GM21717 (cell line): ENCODE measurements around the gene NGB.

ENCODE experiments used
- ATAC-seq: cut with Tn5 transposase; IDR thresholded peaks from one replicate; pipeline ENCODE4 v1.9.1; 2021; ENCODE audit warnings: mild to moderate bottlenecking, moderate library complexity; ENCODE audit not compliant: unreplicated experiment

The NGB gene

GRCh38 chr14:77238996-77239395 lies 32.0 kb downstream of the NGB start:
- ATAC-seq = no peak

DNA sequence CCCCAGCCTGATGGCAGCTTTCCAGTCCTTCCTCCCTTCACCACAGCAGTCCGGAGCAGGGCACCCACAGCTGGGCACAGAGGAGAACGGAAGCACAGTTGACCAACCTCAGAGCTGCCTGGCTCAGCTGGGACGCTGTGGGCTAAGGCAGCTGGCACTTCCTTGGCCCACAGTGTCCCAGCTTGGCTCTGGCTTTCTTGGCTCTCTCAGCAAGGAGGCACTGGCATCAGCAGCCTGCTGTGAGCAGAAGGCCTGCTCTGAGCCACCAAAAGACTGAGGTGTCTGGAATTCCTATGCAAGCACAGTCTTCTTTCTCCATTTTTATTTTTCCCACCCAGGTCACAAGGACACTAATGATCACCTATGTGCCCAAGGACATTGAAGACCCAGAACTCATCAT lies 32.6 kb downstream of the NGB start:
- no peak for ATAC-seq

- ATAC-seq = no peak
Observed at GRCh38 chr14:77236814-77237213, 34.2 kb downstream of the NGB start.

DNA sequence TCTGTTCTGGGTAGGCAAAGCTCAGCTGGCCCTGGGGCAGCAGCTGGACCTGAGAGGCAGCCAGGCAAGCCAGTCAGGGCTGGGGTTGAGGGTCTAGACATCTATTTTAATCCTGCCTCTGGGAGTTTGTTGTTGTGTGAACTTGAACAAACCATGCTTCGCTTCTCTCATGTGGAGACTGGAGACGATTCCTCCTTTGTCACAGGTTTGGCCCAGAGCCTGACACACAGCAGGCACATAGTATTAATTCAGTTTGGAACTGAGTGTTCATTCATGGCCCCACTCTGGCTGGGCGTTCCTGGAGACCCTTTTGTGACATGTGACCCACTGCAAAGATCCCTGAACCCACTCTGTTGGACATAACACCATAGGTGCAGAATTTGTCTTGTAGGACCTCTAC lies 39.3 kb downstream of the NGB start:
- no peak for ATAC-seq

- ATAC-seq = no peak
Observed at GRCh38 chr14:77230914-77231313, 40.1 kb downstream of the NGB start.

GRCh38 chr14:77228056-77228455 lies 43.0 kb downstream of the NGB start:
- ATAC-seq = no peak

DNA sequence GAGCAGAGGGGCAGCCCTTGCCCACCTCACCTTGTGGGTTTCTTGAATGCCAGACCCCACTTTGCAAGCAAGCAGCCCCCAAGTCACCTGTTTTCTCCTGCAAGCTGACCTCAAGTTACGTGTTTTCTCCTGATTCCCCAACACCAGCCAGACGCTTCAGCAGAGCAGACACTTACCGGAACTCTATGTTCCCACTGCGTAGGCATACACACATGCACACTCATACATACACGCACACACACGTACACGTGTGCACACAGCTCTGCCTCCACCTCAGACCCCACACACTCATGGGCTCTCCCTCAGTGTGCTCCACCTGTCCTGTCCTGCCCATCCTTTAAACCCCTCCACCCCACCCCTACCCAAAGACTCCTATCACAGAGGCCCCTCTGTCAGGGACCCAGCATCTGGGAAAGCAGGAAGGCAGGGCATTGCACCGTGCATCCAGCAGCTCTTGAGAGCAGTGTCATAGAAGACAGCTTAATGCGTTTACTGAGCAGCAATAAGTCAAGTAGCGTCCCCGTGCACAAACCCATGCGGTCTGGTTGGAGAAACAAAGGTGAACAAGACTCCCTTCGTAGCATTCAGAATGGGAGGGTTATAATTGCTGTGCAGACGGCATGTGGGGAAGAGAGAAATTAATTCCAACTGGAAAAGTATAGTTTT lies 45.0 kb downstream of the NGB start:
- no peak for ATAC-seq

DNA sequence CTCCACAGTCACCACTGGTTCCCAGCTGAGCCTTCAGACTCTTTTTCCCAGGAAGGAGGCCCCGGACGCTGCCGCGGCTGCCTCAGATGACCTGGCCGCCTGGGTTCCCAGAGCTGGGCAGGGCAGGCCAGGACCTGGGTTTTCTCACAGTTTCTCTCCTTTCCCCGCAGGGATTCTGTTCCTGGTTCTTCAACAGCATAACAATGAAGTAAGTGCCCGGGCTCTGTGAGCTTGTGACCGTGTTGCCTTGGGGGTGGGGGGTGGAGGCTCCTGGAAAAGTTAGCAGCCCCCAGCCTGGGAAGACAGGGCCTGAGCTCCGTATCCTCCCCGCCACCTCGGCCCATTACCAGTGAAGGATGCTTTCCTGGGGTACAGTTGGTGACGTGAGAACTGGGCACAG lies 45.8 kb downstream of the NGB start:
- no peak for ATAC-seq

GRCh38 chr14:77224212-77224611 lies 46.8 kb downstream of the NGB start:
- no peak for ATAC-seq

DNA sequence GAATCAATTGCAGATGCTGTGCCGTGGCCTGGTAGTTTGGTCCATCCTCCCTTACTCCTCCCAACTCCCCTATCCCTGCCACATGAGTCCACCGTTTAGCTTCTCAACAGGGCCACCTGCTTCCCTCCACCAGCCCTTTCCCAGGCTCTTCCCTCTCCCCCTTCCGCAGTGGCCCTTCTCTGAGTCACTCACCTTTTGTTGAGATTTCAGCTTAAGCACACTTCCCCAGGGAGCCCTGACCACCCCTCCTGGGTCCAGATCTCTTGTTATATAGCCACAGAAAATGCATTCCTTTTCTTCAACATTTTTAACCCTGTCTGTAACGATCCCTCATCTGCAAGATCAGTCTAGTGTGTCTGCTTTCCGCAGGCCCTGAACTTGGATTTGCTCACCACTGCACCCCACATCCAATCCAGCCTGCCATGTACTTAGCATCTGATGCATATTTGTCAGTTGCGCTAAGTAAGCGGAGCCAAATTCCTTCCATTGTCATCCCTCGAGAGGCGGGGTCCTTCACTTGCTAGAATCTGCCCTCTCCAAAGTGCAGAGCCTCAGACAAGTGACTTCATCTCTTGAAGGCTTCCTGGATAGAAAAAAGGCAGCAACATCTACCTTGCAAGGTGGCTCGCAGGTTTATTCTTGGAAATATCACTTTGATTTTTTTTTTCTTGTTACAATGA lies 48.3 kb downstream of the NGB start:
- ATAC-seq = no peak

DNA sequence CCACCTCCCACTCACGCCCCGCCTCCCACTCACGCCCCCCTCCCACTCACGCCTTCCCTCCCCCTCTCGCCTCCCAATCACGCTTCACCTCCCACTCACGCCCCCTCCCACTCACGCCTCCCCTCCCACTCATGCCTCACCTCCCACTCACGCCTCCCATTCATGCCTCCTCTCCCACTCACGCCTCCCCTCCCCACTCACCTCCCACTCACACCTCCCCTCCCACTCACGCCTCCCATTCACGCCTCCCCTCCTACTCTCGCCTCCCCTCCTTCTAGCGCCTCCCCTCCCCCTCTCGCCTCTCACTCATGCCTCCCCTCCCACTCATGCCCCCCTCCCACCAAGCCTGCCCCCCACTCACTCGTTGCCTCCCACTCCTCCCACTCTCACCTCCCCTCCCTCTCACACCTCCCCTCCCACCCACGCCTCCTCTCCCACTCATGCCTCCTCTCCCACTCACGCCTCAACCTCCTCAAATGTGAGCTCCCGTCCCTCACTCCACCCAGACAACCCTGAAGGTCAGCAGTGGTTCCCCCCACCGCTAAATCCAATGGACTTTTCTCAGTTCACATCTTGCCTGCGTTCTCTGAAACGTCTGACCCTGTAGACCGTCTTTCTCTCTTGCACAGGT lies 49.6 kb downstream of the NGB start:
- no peak for ATAC-seq

DNA sequence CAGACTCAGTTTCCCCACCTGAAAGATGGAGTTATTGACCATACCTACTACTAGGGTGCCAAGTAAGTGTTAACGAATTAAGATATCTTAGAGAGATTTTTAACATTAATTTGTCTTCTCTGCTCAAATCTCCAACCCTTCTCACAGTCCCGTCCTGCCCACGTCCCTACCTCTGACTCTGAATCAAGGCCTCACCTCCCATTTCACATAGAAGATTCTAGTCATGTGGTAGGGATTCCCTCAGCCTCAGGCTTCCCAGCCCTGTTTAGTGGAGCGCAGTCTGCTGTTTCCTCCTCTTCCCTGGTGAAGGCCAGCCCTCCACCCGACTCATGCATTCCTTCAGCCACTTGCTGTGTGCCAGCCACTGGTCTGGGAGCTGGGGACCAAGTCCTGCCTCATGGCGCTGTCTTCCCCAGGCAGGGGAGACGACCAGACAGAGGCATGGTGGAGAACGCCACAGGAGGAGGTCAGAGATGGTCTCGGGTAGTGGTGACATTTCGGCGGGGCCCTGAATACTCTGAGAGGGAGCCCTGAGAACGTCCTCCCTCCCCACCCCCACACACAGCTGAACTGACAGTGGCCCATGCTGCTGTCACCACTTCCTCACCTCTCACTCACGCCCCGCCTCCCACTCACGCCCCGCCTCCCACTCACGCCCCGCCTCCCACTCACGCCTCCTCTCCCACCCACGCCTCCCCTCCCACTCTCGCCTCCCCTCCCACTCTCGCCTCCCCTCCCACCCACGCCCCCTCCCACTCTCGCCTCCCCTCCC lies 50.6 kb downstream of the NGB start:
- ATAC-seq = no peak

DNA sequence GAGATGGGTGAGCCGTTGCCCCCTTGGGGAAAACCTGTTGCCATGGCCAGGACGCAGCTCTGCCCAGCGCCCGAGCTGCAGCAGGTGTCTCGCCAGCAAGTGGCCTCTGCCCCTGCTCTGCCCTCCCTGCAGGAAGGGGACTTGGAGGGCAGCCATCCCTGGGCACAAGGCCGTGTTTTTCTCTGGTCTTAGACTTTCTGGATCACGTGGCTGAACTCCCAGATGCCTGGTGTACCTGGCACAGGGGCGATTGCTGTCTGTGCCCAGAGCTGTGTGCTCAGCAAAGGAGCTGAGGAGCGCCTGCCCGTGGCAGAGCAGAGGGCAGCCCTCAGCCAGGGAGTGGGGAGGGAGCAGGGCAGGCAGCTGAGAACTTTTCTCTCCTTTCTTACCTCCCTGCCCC lies 51.4 kb downstream of the NGB start:
- no peak for ATAC-seq

- ATAC-seq = no peak
Observed at GRCh38 chr14:77217551-77217950, 53.5 kb downstream of the NGB start.
